Measurements from ENCODE around the gene CRIP1. TPM values are rescaled to one million over a fixed set of nuclear protein-coding genes. Genes with fewer than 3 reads are reported as not detected.

The CRIP1 gene
- total and polyA plus RNA-seq, 10 of the 15 experiments (the other 5 are each of a cell fraction or from before 2014, with no cell fraction given): 66.8 to 259 (median 154) TPM

DNA sequence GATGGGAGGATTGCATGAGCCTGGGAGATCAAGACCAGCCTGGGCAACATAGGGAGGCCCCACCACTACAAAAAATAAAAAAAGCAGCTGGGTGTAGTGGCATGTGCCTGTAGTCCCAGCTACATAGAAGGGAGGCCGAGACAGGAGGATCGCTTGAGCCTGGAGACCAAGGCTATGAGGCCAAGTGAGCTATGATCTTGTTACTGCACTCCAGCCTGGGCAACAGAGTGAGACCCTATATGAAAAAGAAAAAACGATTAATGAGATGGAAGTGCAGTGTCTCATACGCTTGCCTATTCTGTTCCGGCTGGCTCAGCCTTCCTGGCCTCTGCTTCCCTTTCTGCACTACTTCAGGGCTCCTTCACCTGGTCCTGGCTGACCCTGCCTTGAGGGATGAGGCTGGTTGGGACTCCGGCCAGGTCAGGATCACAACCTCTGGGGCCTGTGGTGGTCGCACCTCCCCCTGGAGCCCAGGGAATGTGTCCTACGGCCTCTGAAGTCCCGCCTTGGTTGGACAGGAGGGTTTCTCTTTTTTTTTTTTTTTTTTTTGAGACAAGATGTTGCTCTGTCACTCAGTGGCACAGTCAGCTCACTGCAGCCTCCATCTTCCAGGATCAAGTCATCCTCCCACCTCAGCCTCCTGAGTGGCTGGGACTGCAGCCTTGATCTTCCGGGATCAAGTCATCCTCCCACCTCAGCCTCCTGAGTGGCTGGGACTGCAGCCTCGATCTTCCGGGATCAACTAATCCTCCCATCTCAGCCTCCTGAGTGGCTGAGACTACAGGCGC is 15.0 kb downstream of the CRIP1 start:
- Histone ChIP-seq H3K27ac (ENCODE audit: control insufficient read depth, insufficient read depth) (no peak overlapping the region), H2AFZ (ENCODE audit: control insufficient read depth, low read depth, low read length) (no peak overlapping the region), H4K20me1 (ENCODE audit: control insufficient read depth, insufficient read depth) (no peaks in the 10 kb centered on the region), H3K4me3 (no peak overlapping the region), H3K36me3 (ENCODE audit: control insufficient read depth in 2 of 2, insufficient read depth in 2 of 2, low read length in 1 of 2) (no peaks in the 10 kb centered on the region), H3K4me1 (ENCODE audit: control insufficient read depth, insufficient read depth, low read length) (no peaks in the 10 kb centered on the region), H3K9ac (ENCODE audit: control insufficient read depth, insufficient read depth, low read length) (no peak overlapping the region), H3K9me3 (replicated peaks; ENCODE audit: control insufficient read depth, insufficient read depth, low read length) (no peaks in the 10 kb centered on the region), H3K79me2 (ENCODE audit: control insufficient read depth, insufficient read depth, low read length) (no peaks in the 10 kb centered on the region), H3K27me3 (replicated peaks in 1 of 2; ENCODE audit: control insufficient read depth in 2 of 2, insufficient read depth in 2 of 2, low read length in 1 of 2) (no peaks in the 10 kb centered on the region), H3K4me2 (ENCODE audit: control insufficient read depth, insufficient read depth) (no peak overlapping the region)
- no TSS peak for BruUV-seq (replicated peaks)
- TF ChIP-seq ZBTB11 (CRISPR knock-in tag; IDR thresholded peaks at IDR 0.05) (no peak), ZBTB40 (IDR thresholded peaks at IDR 0.05; ENCODE audit: borderline replicate concordance) (no peak), ZNF274 (IDR thresholded peaks at IDR 0.05; ENCODE audit: insufficient read depth, insufficient read length) (no peak), E4F1 (IDR thresholded peaks at IDR 0.05; ENCODE audit: borderline replicate concordance, partially characterized antibody) (no peak), BHLHE40 (IDR thresholded peaks at IDR 0.05; ENCODE audit: borderline replicate concordance in 1 of 2, low read depth in 2 of 2, low read length in 1 of 2) (no peak), ZSCAN29 (IDR thresholded peaks at IDR 0.05) (no peak), SIN3A (IDR thresholded peaks at IDR 0.05; ENCODE audit: low read depth, low read length) (no peak), ZNF207 (IDR thresholded peaks at IDR 0.05; ENCODE audit: borderline replicate concordance) (no peak)
- RAD21 ChIA-PET (ENCODE audit: unreplicated experiment): no interaction called here
- FAIRE-seq (no peak), DNase-seq (ENCODE audit: low read depth, low spot score) (no peak), ATAC-seq (no peak)
- CTCF ChIA-PET: no interaction called here
- POLR2A ChIA-PET: no interaction called here
- intact Hi-C loops (cut with micrococcal nuclease; ENCODE audit: unreplicated experiment) (no loop called here), in situ Hi-C loops (cut with MboI) (no loop called here)
- WGBS (ENCODE audit: insufficient coverage, insufficient replicate concordance, low lambda C conversion rate, missing lambda C conversion rate): 61% methylated on average over 13 of the region's 13 CpGs
- SMC1A ChIA-PET (ENCODE audit: uncharacterized antibody, unreplicated experiment): no interaction called here

All from GM12878 (cell line).